ENCODE results near the gene HIP1.

- no peak for TF ChIP-seq CTCF (conservative IDR thresholded peaks at IDR 0.05)
- TF ChIP-seq EZH2 (IDR thresholded peaks at IDR 0.05; ENCODE audit: low read depth), result no peak
These were observed 166.3 kb downstream of the HIP1 start for GRCh38 chr7:75572396-75572795.

All from PC-9 (cell line).